ENCODE results near the gene TMA7B.

- TF ChIP-seq CTCF (IDR thresholded peaks at IDR 0.05): no peak
- TF ChIP-seq POLR2A (IDR thresholded peaks at IDR 0.05): no peak
Observed at GRCh38 chr22:40000171-40000570, 40.0 kb downstream of the TMA7B start.
